Pancreas (tissue), 10 donors: ENCODE data around the gene MAP3K5. TPM values are rescaled to one million over a fixed set of nuclear protein-coding genes. Genes with fewer than 3 reads are reported as not detected.

Source experiments
- ATAC-seq, 4 donors: fragments of 200-7000 bp; cut with Tn5 transposase; one replicate each; pipeline versions ENCODE4 v1.8.0 to v1.9.1; 2020; ENCODE audit warnings: mild to moderate bottlenecking in 4 of 4, moderate library complexity in 4 of 4
- DNase-seq, 6 donors: peaks; one replicate each; pipeline ENCODE4 v3.0.0-alpha.2; 2020
- FAIRE-seq: peaks from 2 replicates; lab custom pipeline; 2012; peaks lifted over from hg19 to GRCh38; lab: Jason Lieb, UNC
- H3K27ac ChIP-seq, 4 donors: fragments of 200-600 bp; sonication (generic); 1 replicate in 3 of 4; 2 replicates in 1 of 4; pipeline versions ENCODE4 v1.5.0 to v1.8.0; 2020
- H3K27me3 ChIP-seq, 4 donors: fragments of 200-600 bp; one replicate each; pipeline ENCODE4 v1.8.0; 2021
- H3K36me3 ChIP-seq, 3 donors: fragments of 200-600 bp; sonication (generic) in 1 of 3; one replicate each; pipeline versions ENCODE4 v1.5.0 to v1.8.0; 2020 to 2021
- H3K4me1 ChIP-seq, 3 donors: fragments of 200-600 bp; one replicate each; pipeline ENCODE4 v1.8.0; 2021
- H3K4me3 ChIP-seq, 4 donors: fragments of 200-600 bp; sonication (generic) in 2 of 4; one replicate each; pipeline versions ENCODE4 v1.5.0 to v1.8.0; 2020 to 2021
- H3K9me3 ChIP-seq, 4 donors: fragments of 200-600 bp; one replicate each; pipeline ENCODE4 v1.8.0; 2021
- CTCF ChIP-seq, 4 donors: fragments of 200-600 bp; sonication (generic) in 3 of 4; IDR thresholded peaks; one replicate each; pipeline versions ENCODE4 v1.5.0 to v1.8.0; 2021; ENCODE audit warnings: antibody characterized with exemption in 4 of 4
- WGBS, 2 donors: extraction: QIAGEN DNeasy Blood & Tissue Kit; methylation state at CpG; one replicate each; pipeline ENCODE4 v1.1.7; 2013; 5-methylcytosine and 5-hydroxymethylcytosine counted together
- intact Hi-C, 3 donors: fragments of 100-400 bp; cut with DNase I; formaldehyde crosslinking; loops; one replicate each; pipeline versions ENCODE4 v1.11.1 to v1.14.2; 2022
- polyA plus RNA-seq, 2 donors: library from polyadenylated mRNA; stranded (reverse); fragments of 200-250 nt; gene quantifications; one replicate each; pipeline ENCODE4 v1.2.3, GENCODE V29; 2013
- total RNA-seq, 6 donors: library from RNA; stranded (reverse); fragmentation: NEBNext Ultra II Directional in 4 of 6; extraction: Animal tissue kit (Norgen Biotek cat#: 25700) in 4 of 6; gene quantifications; one replicate each; pipeline versions ENCODE4 v1.2.1 to v1.2.4, GENCODE V29; 2021 to 2023
- donor health status: healthy with polysubstance abuse.
- donor health status: DM: no; HTN: no; CAD: no; lungs with moderate emphysema.
- donor health status: DM: no; HTN: no; CAD: no.
- donor health status: control.
- donor health status: control.
- donor health status: Bipolar disorder and iron deficiency.
- donor health status: DM: yes; HTN: yes; CAD: no.
- donor health status: DM: no; HTN: no; CAD: no.
- donor health status: DM: no; HTN: no; CAD: no.
- donor health status: DM: yes; HTN: yes; CAD: no.

Gene MAP3K5
- total and polyA plus RNA-seq, 8 donors, result 6.7 to 28.6 (median 19.4) TPM

- intact Hi-C loops, result loop anchor here in 1 of 3 donors (10.0 kb wide), 1 partner anchor 51 kb away; no protein-coding TSS in a partner anchor
- FAIRE-seq (no peak), ATAC-seq (peak in 3 of 4 donors; percentile 6 to 48 (median 21)), DNase-seq (no peak)
- Histone ChIP-seq H3K4me3 (no peak overlapping the region), H3K4me1 (peaks cover 37 to 54% (median 42%) of the 10 kb centered on the region in 3 donors), H3K27me3 (no peaks in the 10 kb centered on the region), H3K27ac (peak overlapping the region in 2 of 4 donors; percentile 63 to 65), H3K9me3 (no peaks in the 10 kb centered on the region), H3K36me3 (no peaks in the 10 kb centered on the region)
- TF ChIP-seq CTCF (IDR thresholded peaks at IDR 0.05), result no peak
- WGBS, 2 donors, result 18% methylated on average over 3 of the region's 3 CpGs
Observed at GRCh38 chr6:136766274-136766673, 26.0 kb downstream of the MAP3K5 start.

- WGBS, 2 donors, result 88 to 96% methylated on average over 3 of the region's 3 CpGs
- no peaks in the 10 kb centered on the region for H3K27me3 ChIP-seq
- H3K4me1 ChIP-seq, result peaks cover 37 to 56% (median 47%) of the 10 kb centered on the region in 3 donors
- intact Hi-C loops, result loop anchor here in 1 of 3 donors (10.0 kb wide), 1 partner anchor 50 kb away; no protein-coding TSS in a partner anchor
- no peaks in the 10 kb centered on the region for H3K9me3 ChIP-seq
- H3K36me3 ChIP-seq, result no peaks in the 10 kb centered on the region
- TF ChIP-seq CTCF (IDR thresholded peaks at IDR 0.05), result no peak
- DNase-seq (no peak), ATAC-seq (no peak), FAIRE-seq (no peak)
- H3K4me3 ChIP-seq, result no peak overlapping the region
- no peak overlapping the region for H3K27ac ChIP-seq
Observed at GRCh38 chr6:136764517-136764993, 27.7 kb downstream of the MAP3K5 start.

- no peak overlapping the region for H3K27ac ChIP-seq
- peaks cover 37 to 56% (median 47%) of the 10 kb centered on the region in 3 donors for H3K4me1 ChIP-seq
- H3K4me3 ChIP-seq, result no peak overlapping the region
- intact Hi-C loops, result loop anchor here in 1 of 3 donors (10.0 kb wide), 1 partner anchor 49 kb away; no protein-coding TSS in a partner anchor
- TF ChIP-seq CTCF (IDR thresholded peaks at IDR 0.05), result no peak
- H3K27me3 ChIP-seq, result no peaks in the 10 kb centered on the region
- DNase-seq (no peak), FAIRE-seq (no peak), ATAC-seq (no peak)
- WGBS, 2 donors, result 83 to 84% methylated on average over 5 of the region's 5 CpGs
- H3K9me3 ChIP-seq, result no peaks in the 10 kb centered on the region
- H3K36me3 ChIP-seq, result no peaks in the 10 kb centered on the region
Observed at GRCh38 chr6:136763716-136764516, 28.4 kb downstream of the MAP3K5 start.

GRCh38 chr6:136763255-136763654 lies 29.0 kb downstream of the MAP3K5 start:
- 93 to 100% methylated on average over 1 of the region's 1 CpG for WGBS, 2 donors
- H3K27ac ChIP-seq, result no peak overlapping the region
- H3K27me3 ChIP-seq, result no peaks in the 10 kb centered on the region
- TF ChIP-seq CTCF (IDR thresholded peaks at IDR 0.05), result no peak
- H3K4me3 ChIP-seq, result no peak overlapping the region
- DNase-seq (no peak), ATAC-seq (no peak), FAIRE-seq (no peak)
- intact Hi-C loops, result loop anchor here in 1 of 3 donors (10.0 kb wide), 1 partner anchor 48 kb away; no protein-coding TSS in a partner anchor
- H3K9me3 ChIP-seq, result no peaks in the 10 kb centered on the region
- H3K4me1 ChIP-seq, result peaks cover 37 to 55% (median 47%) of the 10 kb centered on the region in 3 donors
- no peaks in the 10 kb centered on the region for H3K36me3 ChIP-seq
